Measurements from ENCODE around the gene EOLA2.

Gene EOLA2

DNA sequence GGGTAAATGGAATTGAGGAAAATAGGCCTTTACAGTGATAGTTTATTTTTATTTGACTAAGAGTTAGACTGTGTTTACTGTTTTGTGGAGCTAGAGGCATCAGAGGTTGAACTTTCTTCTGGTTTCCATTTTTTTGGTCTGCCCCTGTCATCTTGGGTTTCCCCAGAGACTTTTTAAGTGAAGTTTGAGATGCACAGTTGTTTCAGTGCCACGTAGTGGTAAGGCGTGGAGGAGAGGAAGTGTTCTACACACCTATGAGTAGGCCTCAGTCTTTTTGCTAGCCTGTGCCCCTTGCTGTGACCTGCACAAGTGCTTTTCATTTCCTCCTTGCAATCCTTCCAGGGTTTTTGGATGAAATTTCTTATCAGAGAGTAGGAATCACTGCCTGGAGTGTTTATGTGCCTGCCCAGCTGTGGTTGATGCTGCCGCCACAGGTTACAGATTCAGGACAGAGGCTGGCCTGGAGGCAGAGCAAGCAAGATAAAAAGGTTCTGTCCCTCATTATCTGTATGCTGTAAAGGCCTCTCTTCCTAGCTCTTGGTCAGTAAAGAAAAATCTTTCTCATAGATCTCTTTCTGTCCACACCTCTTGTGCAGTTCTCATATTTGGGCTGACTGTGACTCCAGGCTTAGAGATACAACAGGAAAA, 21.4 kb downstream of the EOLA2 start:
- no peak for DNase-seq (ENCODE audit: low read depth in 1 of 2, low spot score in 1 of 2)
- TF ChIP-seq GABPA (IDR thresholded peaks at IDR 0.05; ENCODE audit: low read depth): no peak
- TF ChIP-seq, protein P1, sequence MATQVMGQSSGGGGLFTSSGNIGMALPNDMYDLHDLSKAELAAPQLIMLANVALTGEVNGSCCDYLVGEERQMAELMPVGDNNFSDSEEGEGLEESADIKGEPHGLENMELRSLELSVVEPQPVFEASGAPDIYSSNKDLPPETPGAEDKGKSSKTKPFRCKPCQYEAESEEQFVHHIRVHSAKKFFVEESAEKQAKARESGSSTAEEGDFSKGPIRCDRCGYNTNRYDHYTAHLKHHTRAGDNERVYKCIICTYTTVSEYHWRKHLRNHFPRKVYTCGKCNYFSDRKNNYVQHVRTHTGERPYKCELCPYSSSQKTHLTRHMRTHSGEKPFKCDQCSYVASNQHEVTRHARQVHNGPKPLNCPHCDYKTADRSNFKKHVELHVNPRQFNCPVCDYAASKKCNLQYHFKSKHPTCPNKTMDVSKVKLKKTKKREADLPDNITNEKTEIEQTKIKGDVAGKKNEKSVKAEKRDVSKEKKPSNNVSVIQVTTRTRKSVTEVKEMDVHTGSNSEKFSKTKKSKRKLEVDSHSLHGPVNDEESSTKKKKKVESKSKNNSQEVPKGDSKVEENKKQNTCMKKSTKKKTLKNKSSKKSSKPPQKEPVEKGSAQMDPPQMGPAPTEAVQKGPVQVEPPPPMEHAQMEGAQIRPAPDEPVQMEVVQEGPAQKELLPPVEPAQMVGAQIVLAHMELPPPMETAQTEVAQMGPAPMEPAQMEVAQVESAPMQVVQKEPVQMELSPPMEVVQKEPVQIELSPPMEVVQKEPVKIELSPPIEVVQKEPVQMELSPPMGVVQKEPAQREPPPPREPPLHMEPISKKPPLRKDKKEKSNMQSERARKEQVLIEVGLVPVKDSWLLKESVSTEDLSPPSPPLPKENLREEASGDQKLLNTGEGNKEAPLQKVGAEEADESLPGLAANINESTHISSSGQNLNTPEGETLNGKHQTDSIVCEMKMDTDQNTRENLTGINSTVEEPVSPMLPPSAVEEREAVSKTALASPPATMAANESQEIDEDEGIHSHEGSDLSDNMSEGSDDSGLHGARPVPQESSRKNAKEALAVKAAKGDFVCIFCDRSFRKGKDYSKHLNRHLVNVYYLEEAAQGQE (IDR thresholded peaks at IDR 0.05; ENCODE audit: insufficient replicate concordance, low read depth): no peak
- TF ChIP-seq POLR2AphosphoS5 (IDR thresholded peaks at IDR 0.05; ENCODE audit: low read depth): no peak
- TF ChIP-seq CTCF (IDR thresholded peaks at IDR 0.05; ENCODE audit: insufficient read depth, low read length): no peak
- no peak for TF ChIP-seq SPI1 (IDR thresholded peaks at IDR 0.05; ENCODE audit: borderline replicate concordance, low read depth)
- Histone ChIP-seq H3K4me3 (replicated peaks; ENCODE audit: insufficient read depth, low read length) (no peak overlapping the region), H3K27me3 (ENCODE audit: insufficient read depth, poor library complexity, severe bottlenecking) (no peaks in the 10 kb centered on the region), H3K27ac (replicated peaks) (no peak overlapping the region)

GRCh38 chrX:149910178-149910695, 28.1 kb downstream of the EOLA2 start:
- H3K27me3 ChIP-seq (ENCODE audit: insufficient read depth, poor library complexity, severe bottlenecking): no peaks in the 10 kb centered on the region
- no peak overlapping the region for H3K27ac ChIP-seq (replicated peaks)
- no peak for TF ChIP-seq GABPA (IDR thresholded peaks at IDR 0.05; ENCODE audit: low read depth)
- no peak for TF ChIP-seq CTCF (IDR thresholded peaks at IDR 0.05; ENCODE audit: insufficient read depth, low read length)
- TF ChIP-seq, protein P1 (IDR thresholded peaks at IDR 0.05; ENCODE audit: insufficient replicate concordance, low read depth): no peak
- TF ChIP-seq POLR2AphosphoS5 (IDR thresholded peaks at IDR 0.05; ENCODE audit: low read depth): no peak
- no peak for TF ChIP-seq SPI1 (IDR thresholded peaks at IDR 0.05; ENCODE audit: borderline replicate concordance, low read depth)
- DNase-seq (ENCODE audit: low read depth in 1 of 2, low spot score in 1 of 2): no peak
- H3K4me3 ChIP-seq (replicated peaks; ENCODE audit: insufficient read depth, low read length): no peak overlapping the region

- TF ChIP-seq SPI1 (IDR thresholded peaks at IDR 0.05; ENCODE audit: borderline replicate concordance, low read depth): no peak
- TF ChIP-seq POLR2AphosphoS5 (IDR thresholded peaks at IDR 0.05; ENCODE audit: low read depth): no peak
- no peak for TF ChIP-seq CTCF (IDR thresholded peaks at IDR 0.05; ENCODE audit: insufficient read depth, low read length)
- TF ChIP-seq GABPA (IDR thresholded peaks at IDR 0.05; ENCODE audit: low read depth): no peak
- TF ChIP-seq, protein P1 (IDR thresholded peaks at IDR 0.05; ENCODE audit: insufficient replicate concordance, low read depth): no peak
Observed at GRCh38 chrX:149909324-149910177, 28.7 kb downstream of the EOLA2 start.

More at GRCh38 chrX:149909324-149910177, 28.7 kb downstream of the EOLA2 start:
- no peak for DNase-seq (ENCODE audit: low read depth in 1 of 2, low spot score in 1 of 2)
- no peak overlapping the region for H3K27ac ChIP-seq (replicated peaks)
- H3K27me3 ChIP-seq (ENCODE audit: insufficient read depth, poor library complexity, severe bottlenecking): no peaks in the 10 kb centered on the region
- no peak overlapping the region for H3K4me3 ChIP-seq (replicated peaks; ENCODE audit: insufficient read depth, low read length)

Data from HL-60 (cell line).